Measurements from ENCODE around the gene ACSL6. TPM values are rescaled to one million over a fixed set of nuclear protein-coding genes. Genes with fewer than 3 reads are reported as not detected.

The ACSL6 gene
- total RNA-seq, 2 experiments from 2014 or later = 3.1 to 3.3 TPM

- H3K27ac Mint-ChIP-seq = no peak overlapping the region
- no peak overlapping the region for H3K4me3 Mint-ChIP-seq
- no peaks in the 10 kb centered on the region for H3K27me3 Mint-ChIP-seq
- no peaks in the 10 kb centered on the region for H3K9me3 Mint-ChIP-seq (ENCODE audit: low read depth)
- intact Hi-C loops (cut with DNase I, micrococcal nuclease) = no loop called here
- ChIA-PET POLR2A (no interaction called here), CTCF (interaction anchor here (1.4 to 2.4 kb wide), 3 partner anchors 10 to 408 kb away, joined by 4 to 18 read pairs (median 8); no protein-coding TSS in a partner anchor)
- no peak for DNase-seq
- H3K36me3 Mint-ChIP-seq (ENCODE audit: low read depth) = no peaks in the 10 kb centered on the region
- no peak for ATAC-seq
- peaks cover 47% of the 10 kb centered on the region for H3K4me1 Mint-ChIP-seq
Measured at GRCh38 chr5:131997026-131997726, 14.3 kb downstream of the ACSL6 start.

- H3K36me3 Mint-ChIP-seq (ENCODE audit: low read depth) = no peaks in the 10 kb centered on the region
- ChIA-PET CTCF (interaction anchor here (0.6 to 2.4 kb wide), 5 partner anchors 11 to 1690 kb away, joined by 3 to 18 read pairs (median 4); no protein-coding TSS in a partner anchor), POLR2A (no interaction called here)
- H3K4me3 Mint-ChIP-seq = no peak overlapping the region
- DNase-seq (no peak), ATAC-seq (no peak)
- intact Hi-C loops (cut with DNase I, micrococcal nuclease) = no loop called here
- peak overlapping the region; percentile 32 for H3K27ac Mint-ChIP-seq
- no peaks in the 10 kb centered on the region for H3K27me3 Mint-ChIP-seq
- H3K9me3 Mint-ChIP-seq (ENCODE audit: low read depth) = no peaks in the 10 kb centered on the region
- H3K4me1 Mint-ChIP-seq = peaks cover 42% of the 10 kb centered on the region
Measured at GRCh38 chr5:131996210-131997025, 15.0 kb downstream of the ACSL6 start.

DNA sequence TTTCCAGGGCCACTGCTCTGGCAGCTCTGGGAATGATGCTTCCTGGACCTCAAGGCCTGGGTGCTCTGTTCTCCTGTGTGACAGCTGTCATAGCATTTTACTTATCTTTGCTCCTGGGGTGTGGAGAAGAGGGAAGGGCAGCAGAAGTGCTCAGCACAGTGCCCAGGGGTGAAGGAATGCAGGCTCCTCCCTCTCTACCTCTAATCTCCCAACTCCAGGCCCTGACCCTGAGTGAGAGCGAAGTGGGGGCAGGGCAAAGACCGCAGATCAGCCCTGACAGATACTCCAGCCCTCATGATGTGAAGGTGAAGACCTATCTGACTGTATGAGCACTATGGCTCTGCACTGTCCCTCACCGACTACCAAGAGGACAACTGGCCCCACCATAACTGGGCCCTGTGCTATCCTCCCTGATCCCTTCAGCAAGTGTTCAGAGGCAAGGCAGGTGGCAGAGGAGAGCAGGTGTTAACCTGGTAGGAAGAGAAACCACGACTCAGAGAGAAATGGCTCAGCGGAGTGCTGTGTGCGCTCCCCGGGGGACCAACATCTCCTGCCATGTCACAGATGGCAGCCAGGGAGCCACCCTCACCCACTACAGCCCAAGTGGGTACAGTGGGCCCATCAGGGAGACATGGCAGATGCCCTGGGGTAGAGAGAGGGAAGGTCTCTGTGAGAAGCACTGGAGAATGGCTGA, 16.8 kb downstream of the ACSL6 start:
- CTCF ChIA-PET = no interaction called here
- Mint-ChIP-seq H3K4me3 (no peak overlapping the region), H3K27ac (no peak overlapping the region), H3K9me3 (ENCODE audit: low read depth) (no peaks in the 10 kb centered on the region), H3K27me3 (no peaks in the 10 kb centered on the region), H3K4me1 (peaks cover 25% of the 10 kb centered on the region), H3K36me3 (ENCODE audit: low read depth) (no peaks in the 10 kb centered on the region)
- intact Hi-C loops (cut with DNase I, micrococcal nuclease) = no loop called here
- ATAC-seq (no peak), DNase-seq (no peak)
- POLR2A ChIA-PET = no interaction called here

- Mint-ChIP-seq H3K27me3 (no peaks in the 10 kb centered on the region), H3K4me1 (peaks cover 19% of the 10 kb centered on the region), H3K4me3 (no peak overlapping the region), H3K27ac (no peak overlapping the region), H3K36me3 (ENCODE audit: low read depth) (no peaks in the 10 kb centered on the region), H3K9me3 (ENCODE audit: low read depth) (no peaks in the 10 kb centered on the region)
- intact Hi-C loops (cut with DNase I, micrococcal nuclease) = no loop called here
- ChIA-PET CTCF (no interaction called here), POLR2A (no interaction called here)
- ATAC-seq (no peak), DNase-seq (no peak)
Measured at GRCh38 chr5:131994090-131994489, 17.4 kb downstream of the ACSL6 start.

DNA sequence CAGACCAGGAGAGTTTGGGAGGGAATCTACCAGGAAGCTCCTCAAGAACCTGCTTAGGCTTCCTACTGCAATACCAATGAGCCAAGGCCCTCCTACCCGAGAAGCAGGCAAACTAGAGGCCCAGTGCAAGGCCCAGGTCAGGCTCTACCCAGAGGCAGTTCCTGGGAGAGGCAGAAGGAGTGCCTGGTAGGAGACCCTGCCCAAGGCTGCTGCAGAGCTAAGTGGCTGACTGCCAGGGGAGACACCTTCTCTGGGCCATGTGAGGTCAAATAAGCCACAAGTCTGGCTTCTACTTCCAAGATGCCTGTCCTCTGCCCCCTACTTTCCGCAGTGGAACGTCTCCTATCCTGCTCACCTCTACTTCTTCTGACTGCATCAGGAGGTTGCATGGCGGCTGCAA, 17.8 kb downstream of the ACSL6 start:
- CTCF ChIA-PET = interaction anchor here (1.1 kb wide), 1 partner anchor 70 kb away, joined by 3 read pairs; no protein-coding TSS in a partner anchor
- POLR2A ChIA-PET = no interaction called here
- Mint-ChIP-seq H3K4me1 (peaks cover 15% of the 10 kb centered on the region), H3K36me3 (ENCODE audit: low read depth) (no peaks in the 10 kb centered on the region), H3K27me3 (no peaks in the 10 kb centered on the region), H3K4me3 (no peak overlapping the region), H3K9me3 (ENCODE audit: low read depth) (no peaks in the 10 kb centered on the region), H3K27ac (no peak overlapping the region)
- ATAC-seq (no peak), DNase-seq (no peak)
- intact Hi-C loops (cut with DNase I, micrococcal nuclease) = no loop called here

DNA sequence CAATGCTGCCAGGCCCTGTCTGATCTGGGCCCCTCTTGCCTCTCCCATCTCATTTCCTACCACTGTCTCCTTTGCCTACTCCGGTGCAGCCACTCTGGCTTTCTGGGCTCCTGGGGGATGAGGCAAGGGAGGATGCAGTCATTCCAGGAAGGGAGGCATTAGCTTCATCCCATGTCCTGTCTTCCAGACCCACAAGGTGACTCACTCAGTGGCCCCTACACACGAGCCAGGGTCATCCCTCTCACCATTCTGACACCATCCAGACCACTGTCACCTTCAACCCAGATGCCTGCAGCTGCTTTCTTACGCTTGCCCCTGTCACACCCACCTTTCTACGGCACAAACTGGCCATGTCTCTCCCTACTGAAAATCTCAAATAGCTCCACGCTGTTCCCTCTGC, 19.1 kb downstream of the ACSL6 start:
- no peak for ATAC-seq
- CTCF ChIA-PET = interaction anchor here (0.7 kb wide), 1 partner anchor 10 kb away, joined by 3 read pairs; no protein-coding TSS in a partner anchor

GRCh38 chr5:131991593-131992324, 19.7 kb downstream of the ACSL6 start:
- CTCF ChIA-PET = interaction anchor here (0.7 kb wide), 1 partner anchor 10 kb away, joined by 3 read pairs; no protein-coding TSS in a partner anchor
- H3K4me3 Mint-ChIP-seq = no peak overlapping the region
- ATAC-seq (no peak), DNase-seq (no peak)
- H3K27ac Mint-ChIP-seq = no peak overlapping the region
- H3K27me3 Mint-ChIP-seq = no peaks in the 10 kb centered on the region
- POLR2A ChIA-PET = no interaction called here
- no peaks in the 10 kb centered on the region for H3K9me3 Mint-ChIP-seq (ENCODE audit: low read depth)
- intact Hi-C loops (cut with DNase I, micrococcal nuclease) = no loop called here
- no peaks in the 10 kb centered on the region for H3K36me3 Mint-ChIP-seq (ENCODE audit: low read depth)
- peaks cover 4% of the 10 kb centered on the region for H3K4me1 Mint-ChIP-seq

More for the DNA sequence above, 19.1 kb downstream of the ACSL6 start:
- DNase-seq = no peak
- Mint-ChIP-seq H3K4me3 (no peak overlapping the region), H3K27ac (no peak overlapping the region), H3K36me3 (ENCODE audit: low read depth) (no peaks in the 10 kb centered on the region), H3K9me3 (ENCODE audit: low read depth) (no peaks in the 10 kb centered on the region), H3K27me3 (no peaks in the 10 kb centered on the region), H3K4me1 (peaks cover 10% of the 10 kb centered on the region)
- POLR2A ChIA-PET = no interaction called here
- intact Hi-C loops (cut with DNase I, micrococcal nuclease) = no loop called here

DNA sequence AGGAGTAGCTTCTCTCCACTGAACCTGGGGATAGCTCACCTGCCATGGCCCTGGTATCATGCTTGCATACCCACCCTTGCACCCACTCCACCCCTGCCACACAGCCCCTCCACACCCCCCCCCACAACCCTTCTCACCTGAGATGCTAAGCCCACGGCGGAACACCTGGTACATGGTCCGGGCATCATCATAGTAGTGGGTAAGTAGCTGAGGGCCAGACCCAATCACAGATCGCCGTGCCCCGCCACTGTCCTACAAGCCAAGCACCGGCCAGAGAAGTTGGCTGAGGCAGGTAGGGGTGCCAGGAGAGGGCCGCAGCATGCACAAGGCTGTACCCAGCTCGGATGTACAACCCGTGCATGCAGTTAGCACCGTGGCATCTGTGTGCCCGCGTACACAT, 20.7 kb downstream of the ACSL6 start:
- ChIA-PET POLR2A (no interaction called here), CTCF (interaction anchor here (0.5 to 0.6 kb wide), 2 partner anchors 334 to 402 kb away, joined by 3 read pairs; no protein-coding TSS in a partner anchor)
- Mint-ChIP-seq H3K36me3 (ENCODE audit: low read depth) (no peaks in the 10 kb centered on the region), H3K27me3 (no peaks in the 10 kb centered on the region), H3K4me3 (no peak overlapping the region), H3K9me3 (ENCODE audit: low read depth) (no peaks in the 10 kb centered on the region), H3K4me1 (no peaks in the 10 kb centered on the region), H3K27ac (no peak overlapping the region)
- intact Hi-C loops (cut with DNase I, micrococcal nuclease) = no loop called here
- ATAC-seq (no peak), DNase-seq (no peak)

DNA sequence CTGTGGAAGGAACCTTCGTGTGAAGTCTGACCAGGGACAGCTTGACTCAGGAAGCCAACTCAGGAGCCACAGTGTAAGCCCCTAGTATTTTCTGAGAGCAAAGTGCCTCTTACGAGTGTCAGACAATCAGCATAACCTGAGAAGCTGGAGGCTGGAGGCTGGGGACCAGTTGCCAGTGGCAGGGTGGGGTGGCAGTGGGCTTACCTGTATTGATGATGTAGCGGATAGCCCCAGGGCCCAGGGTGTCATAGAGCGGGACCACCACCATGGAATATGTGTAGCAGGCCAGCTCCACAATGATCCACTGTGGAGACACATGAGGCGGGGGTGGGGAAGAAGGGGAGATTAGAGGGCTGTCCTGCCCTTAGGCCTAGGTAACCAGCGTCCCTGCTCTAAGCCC, 22.9 kb downstream of the ACSL6 start:
- Mint-ChIP-seq H3K4me1 (no peaks in the 10 kb centered on the region), H3K27me3 (no peaks in the 10 kb centered on the region), H3K9me3 (ENCODE audit: low read depth) (no peaks in the 10 kb centered on the region), H3K4me3 (no peak overlapping the region), H3K36me3 (ENCODE audit: low read depth) (no peaks in the 10 kb centered on the region), H3K27ac (no peak overlapping the region)
- ATAC-seq (no peak), DNase-seq (no peak)
- ChIA-PET CTCF (no interaction called here), POLR2A (no interaction called here)
- intact Hi-C loops (cut with DNase I, micrococcal nuclease) = no loop called here

- Mint-ChIP-seq H3K27ac (no peak overlapping the region), H3K4me1 (peaks cover 4% of the 10 kb centered on the region), H3K36me3 (ENCODE audit: low read depth) (no peaks in the 10 kb centered on the region), H3K4me3 (no peak overlapping the region), H3K9me3 (ENCODE audit: low read depth) (no peaks in the 10 kb centered on the region), H3K27me3 (no peaks in the 10 kb centered on the region)
- CTCF ChIA-PET = no interaction called here
- POLR2A ChIA-PET = no interaction called here
- intact Hi-C loops (cut with DNase I, micrococcal nuclease) = no loop called here
- DNase-seq = no peak
- ATAC-seq = no peak
Measured at GRCh38 chr5:131987251-131987650, 24.2 kb downstream of the ACSL6 start.

All from activated CD4-positive, alpha-beta T cell treated with anti-CD3 and anti-CD28 coated beads for 36 hours (primary cell).